GM21529 (cell line): ENCODE results near the gene AGTR2.
"Not testable (repeated sequence)": the region's sequence is repeated elsewhere in the genome, so short reads cannot be mapped to it uniquely, and the experiment has no call there.

Experiments
- ATAC-seq: cut with Tn5 transposase; IDR thresholded peaks from one replicate; pipeline ENCODE4 v1.9.1; 2021; ENCODE audit not compliant: unreplicated experiment

AGTR2 gene

GRCh38 chrX:116170511-116170910 is at the start of gene AGTR2:
TSS of gene AGTR2 (plus strand) at chrX:116170744. CDS start at chrX:116172281, 1,537 bp downstream.
- no peak for ATAC-seq

- ATAC-seq = no peak
Observed at GRCh38 chrX:116135277-116135676, 35.3 kb upstream of the AGTR2 start.

GRCh38 chrX:116141270-116141669 is 29.3 kb upstream of the AGTR2 start:
- ATAC-seq = not testable (repeated sequence)

- ATAC-seq = no peak
Observed at GRCh38 chrX:116142976-116143375, 27.6 kb upstream of the AGTR2 start.

- ATAC-seq = no peak
Observed at GRCh38 chrX:116172976-116173375, 2.4 kb downstream of the AGTR2 start.

- no peak for ATAC-seq
Observed at GRCh38 chrX:116181300-116181699, 10.8 kb downstream of the AGTR2 start.

GRCh38 chrX:116185163-116185562 is 14.6 kb downstream of the AGTR2 start:
- no peak for ATAC-seq

GRCh38 chrX:116194649-116195048 is 24.1 kb downstream of the AGTR2 start:
- no peak for ATAC-seq

- no peak for ATAC-seq
Observed at GRCh38 chrX:116198235-116198634, 27.7 kb downstream of the AGTR2 start.

GRCh38 chrX:116198810-116199209 is 28.3 kb downstream of the AGTR2 start:
- peak; percentile 58 for ATAC-seq

GRCh38 chrX:116204932-116205331 is 34.4 kb downstream of the AGTR2 start:
- ATAC-seq = peak; percentile 69

- no peak for ATAC-seq
Observed at GRCh38 chrX:116213262-116213661, 42.7 kb downstream of the AGTR2 start.

- ATAC-seq = not testable (repeated sequence)
Observed at GRCh38 chrX:116217080-116217479, 46.5 kb downstream of the AGTR2 start.
